Prostate gland (tissue), 2 donors: ENCODE measurements around the gene AK4. TPM values are rescaled to one million over a fixed set of nuclear protein-coding genes. Genes with fewer than 3 reads are reported as not detected.

Experiments used
- DNase-seq: peaks from one replicate; pipeline ENCODE4 v3.0.0-alpha.2; 2019; ENCODE audit warnings: low spot score
- H3K27ac ChIP-seq, 2 donors: fragments of 200-600 bp; sonication (generic); 2 replicates each; pipeline ENCODE4 v1.5.1; 2017 to 2019
- H3K27me3 ChIP-seq: fragments of 200-600 bp; sonication (generic); replicated peaks from 2 replicates; pipeline ENCODE4 v1.5.1; 2019; ENCODE audit not compliant: insufficient read depth
- H3K36me3 ChIP-seq, 2 donors: fragments of 200-600 bp; sonication (generic); 1 replicate in 1 of 2; 2 replicates in 1 of 2; pipeline versions ENCODE4 v1.5.1 to v1.8.1; 2017 to 2019
- H3K4me1 ChIP-seq: fragments of 200-600 bp; sonication (generic); replicated peaks from 2 replicates; pipeline ENCODE4 v1.5.1; 2019
- H3K4me3 ChIP-seq, 2 donors: fragments of 200-600 bp; sonication (generic); 2 replicates each; pipeline ENCODE4 v1.5.1; 2017 to 2019
- H3K9me3 ChIP-seq: fragments of 200-600 bp; sonication (generic); 2 replicates; pipeline ENCODE4 v1.5.1; 2017
- CTCF ChIP-seq, 4 experiments: fragments of 200-600 bp in 2 of 4; fragments of 450-650 bp in 2 of 4; sonication (generic) in 2 of 4; IDR thresholded peaks; 1 replicate in 3 of 4; 2 replicates in 1 of 4; pipeline ENCODE4 v1.5.1; 2016 to 2019; ENCODE audit warnings: antibody characterized with exemption in 4 of 4, mild to moderate bottlenecking in 2 of 4, moderate library complexity in 2 of 4
- POLR2A ChIP-seq: fragments of 450-650 bp; IDR thresholded peaks from one replicate; pipeline ENCODE4 v1.6.1; 2016; ENCODE audit warnings: antibody characterized with exemption, mild to moderate bottlenecking
- POLR2AphosphoS5 ChIP-seq: sonication (generic); formaldehyde crosslinking; IDR thresholded peaks from one replicate; pipeline ENCODE4 v1.6.1; 2017; ENCODE audit warnings: antibody characterized with exemption
- WGBS: methylation state at CpG from one replicate; pipeline ENCODE4 v1.1.5; 2018; 5-methylcytosine and 5-hydroxymethylcytosine counted together
- intact Hi-C: fragments of 100-400 bp; cut with DNase I; formaldehyde crosslinking; loops from one replicate; pipeline ENCODE4 v1.14.2; 2022
- total RNA-seq, 2 donors: library from RNA; depleted of rRNA; stranded (reverse); fragments of >200 nt; gene quantifications; one replicate each; pipeline ENCODE4 v1.1.0, GENCODE V29; 2016

AK4 gene
- total RNA-seq, 2 donors from 2014 or later, result 46.5 to 63.1 TPM

- H3K4me3 ChIP-seq, result no peak overlapping the region
- no peak for DNase-seq
Measured at GRCh38 chr1:65264197-65264929, 116.4 kb downstream of the AK4 start.

DNA sequence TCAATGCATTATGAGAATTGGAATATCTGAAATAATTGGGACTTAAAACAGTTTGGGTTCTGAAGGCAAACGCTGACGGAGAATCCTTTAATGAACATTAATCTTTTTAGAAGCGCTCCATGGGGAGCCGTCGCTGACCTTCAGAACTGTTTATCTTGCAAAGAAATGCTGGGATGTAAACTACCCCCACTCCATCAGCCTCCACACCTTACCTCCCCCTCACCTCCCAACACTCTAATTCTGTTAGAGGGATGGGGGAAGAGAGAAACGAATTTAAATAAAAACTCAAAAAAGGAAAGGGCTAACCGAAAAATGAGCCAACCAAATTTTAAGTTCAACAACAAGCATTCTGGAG, 117.3 kb downstream of the AK4 start:
- Histone ChIP-seq H3K4me1 (no peaks in the 10 kb centered on the region), H3K9me3 (no peaks in the 10 kb centered on the region), H3K27me3 (no peaks in the 10 kb centered on the region), H3K27ac (no peak overlapping the region), H3K4me3 (peak overlapping the region; percentile 38 to 40), H3K36me3 (no peaks in the 10 kb centered on the region)
- DNase-seq, result no peak
- intact Hi-C loops, result no loop called here
- TF ChIP-seq POLR2AphosphoS5 (no peak), POLR2A (no peak), CTCF (IDR thresholded peaks at IDR 0.05) (no peak)
- 15% methylated on average over 7 of the region's 7 CpGs for WGBS

More at GRCh38 chr1:65264197-65264929, 116.4 kb downstream of the AK4 start:
- Histone ChIP-seq H3K27ac (no peak overlapping the region), H3K36me3 (no peaks in the 10 kb centered on the region), H3K9me3 (no peaks in the 10 kb centered on the region), H3K27me3 (no peaks in the 10 kb centered on the region), H3K4me1 (no peaks in the 10 kb centered on the region)
- intact Hi-C loops, result no loop called here
- WGBS, result 17% methylated on average over 15 of the region's 15 CpGs
- TF ChIP-seq POLR2AphosphoS5 (no peak), POLR2A (no peak), CTCF (IDR thresholded peaks at IDR 0.05) (no peak)

- Histone ChIP-seq H3K36me3 (no peaks in the 10 kb centered on the region), H3K27ac (no peak overlapping the region), H3K4me3 (peak overlapping the region; percentile 38 to 40), H3K27me3 (no peaks in the 10 kb centered on the region), H3K4me1 (no peaks in the 10 kb centered on the region), H3K9me3 (no peaks in the 10 kb centered on the region)
- peak; percentile 19 for TF ChIP-seq POLR2AphosphoS5
- TF ChIP-seq CTCF (IDR thresholded peaks at IDR 0.05), result no peak
- TF ChIP-seq POLR2A, result no peak
- intact Hi-C loops, result no loop called here
- DNase-seq, result peak; percentile 13
- 4% methylated on average over 59 of the region's 59 CpGs for WGBS
Measured at GRCh38 chr1:65265651-65266351, 117.8 kb downstream of the AK4 start.

DNA sequence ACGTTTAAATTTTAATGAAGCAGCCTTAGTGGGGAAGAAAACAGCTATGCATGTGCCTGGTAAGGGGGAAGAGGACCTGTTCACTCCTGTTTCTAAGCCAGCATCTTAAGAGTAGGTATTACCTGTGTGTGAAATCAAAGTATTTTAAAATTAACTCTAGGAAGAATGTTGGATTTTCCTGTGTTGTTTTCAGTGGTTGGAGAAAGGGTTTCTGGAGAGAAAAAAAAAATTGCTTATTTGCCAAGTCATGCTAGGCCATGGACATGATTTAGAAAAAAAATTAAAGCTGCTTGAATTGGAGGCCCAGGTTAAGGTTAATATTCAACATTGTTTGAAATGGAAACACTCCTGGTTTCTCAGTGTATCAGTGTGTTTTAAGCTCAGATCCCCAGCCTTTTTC, 118.5 kb downstream of the AK4 start:
- 33% methylated on average over 1 of the region's 1 CpG for WGBS
- Histone ChIP-seq H3K4me1 (no peaks in the 10 kb centered on the region), H3K27me3 (no peaks in the 10 kb centered on the region), H3K9me3 (no peaks in the 10 kb centered on the region), H3K27ac (no peak overlapping the region), H3K36me3 (no peaks in the 10 kb centered on the region), H3K4me3 (no peak overlapping the region)
- DNase-seq, result no peak
- TF ChIP-seq POLR2A (no peak), CTCF (IDR thresholded peaks at IDR 0.05) (no peak), POLR2AphosphoS5 (no peak)
- intact Hi-C loops, result no loop called here

GRCh38 chr1:65267271-65267670, 119.3 kb downstream of the AK4 start:
- Histone ChIP-seq H3K36me3 (no peaks in the 10 kb centered on the region), H3K9me3 (no peaks in the 10 kb centered on the region), H3K27ac (no peak overlapping the region), H3K27me3 (no peaks in the 10 kb centered on the region), H3K4me1 (no peaks in the 10 kb centered on the region), H3K4me3 (no peak overlapping the region)
- DNase-seq, result no peak
- no peak for TF ChIP-seq CTCF (IDR thresholded peaks at IDR 0.05)
- TF ChIP-seq POLR2A, result no peak
- TF ChIP-seq POLR2AphosphoS5, result no peak
- 91% methylated on average over 4 of the region's 4 CpGs for WGBS
- intact Hi-C loops, result no loop called here
